ENCODE data around the gene TGFA. TPM values are rescaled to one million over a fixed set of nuclear protein-coding genes. Genes with fewer than 3 reads are reported as not detected.

The TGFA gene
- total RNA-seq, 4 donors from 2014 or later: 10.7 to 51.3 (median 33.7) TPM

DNA sequence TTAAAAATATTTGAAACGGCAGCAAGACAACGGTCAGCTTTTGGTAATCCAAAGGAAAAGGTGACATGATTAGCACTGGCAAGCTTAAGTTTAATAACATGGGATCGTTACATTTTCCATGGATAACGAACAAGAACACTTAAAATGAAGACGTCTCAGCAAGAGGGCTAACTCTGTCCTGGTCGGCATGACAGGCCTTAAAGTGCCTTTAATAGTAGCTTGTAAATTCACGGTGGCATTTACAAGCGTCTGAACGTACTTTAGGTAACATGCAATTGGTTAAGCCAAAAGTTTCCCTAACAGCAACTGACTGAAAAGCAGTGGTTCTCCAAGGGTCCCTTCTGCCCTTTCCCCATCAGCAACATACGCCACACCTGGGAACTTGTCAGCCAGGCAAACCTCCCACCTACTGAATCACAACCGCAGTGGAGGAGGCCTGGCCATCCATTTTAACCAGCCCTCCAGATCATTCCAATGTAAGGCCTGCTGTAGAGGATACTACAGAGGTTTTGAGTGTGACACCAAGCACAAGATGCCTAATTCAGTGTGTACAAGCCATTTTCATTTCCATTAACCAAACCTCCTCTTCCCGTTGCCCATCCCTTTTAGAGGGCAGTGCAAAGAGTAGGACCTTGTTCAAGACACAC is 4.4 kb downstream of the TGFA start:
- H3K4me1 ChIP-seq: peaks cover 0 to 14% (median 4%) of the 10 kb centered on the region in 4 donors
- 67 to 78% methylated on average over 10 to 12 of the region's 12 CpGs for WGBS, 2 donors (ENCODE audit: low coverage in 1 of 2)
- intact Hi-C loops (cut with DNase I; ENCODE audit: low total_unique reads): no loop called here
- TF ChIP-seq EP300 (IDR thresholded peaks at IDR 0.05; ENCODE audit: low read depth) (no peak), POLR2AphosphoS5 (IDR thresholded peaks at IDR 0.05) (no peak), POLR2A (IDR thresholded peaks at IDR 0.05) (no peak)
- TF ChIP-seq, protein P1, sequence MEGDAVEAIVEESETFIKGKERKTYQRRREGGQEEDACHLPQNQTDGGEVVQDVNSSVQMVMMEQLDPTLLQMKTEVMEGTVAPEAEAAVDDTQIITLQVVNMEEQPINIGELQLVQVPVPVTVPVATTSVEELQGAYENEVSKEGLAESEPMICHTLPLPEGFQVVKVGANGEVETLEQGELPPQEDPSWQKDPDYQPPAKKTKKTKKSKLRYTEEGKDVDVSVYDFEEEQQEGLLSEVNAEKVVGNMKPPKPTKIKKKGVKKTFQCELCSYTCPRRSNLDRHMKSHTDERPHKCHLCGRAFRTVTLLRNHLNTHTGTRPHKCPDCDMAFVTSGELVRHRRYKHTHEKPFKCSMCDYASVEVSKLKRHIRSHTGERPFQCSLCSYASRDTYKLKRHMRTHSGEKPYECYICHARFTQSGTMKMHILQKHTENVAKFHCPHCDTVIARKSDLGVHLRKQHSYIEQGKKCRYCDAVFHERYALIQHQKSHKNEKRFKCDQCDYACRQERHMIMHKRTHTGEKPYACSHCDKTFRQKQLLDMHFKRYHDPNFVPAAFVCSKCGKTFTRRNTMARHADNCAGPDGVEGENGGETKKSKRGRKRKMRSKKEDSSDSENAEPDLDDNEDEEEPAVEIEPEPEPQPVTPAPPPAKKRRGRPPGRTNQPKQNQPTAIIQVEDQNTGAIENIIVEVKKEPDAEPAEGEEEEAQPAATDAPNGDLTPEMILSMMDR (IDR thresholded peaks at IDR 0.05): no peak
- no peaks in the 10 kb centered on the region for H3K36me3 ChIP-seq
- no peak overlapping the region for H3K27ac ChIP-seq
- no peaks in the 10 kb centered on the region for H3K9me3 ChIP-seq
- DNase-seq: no peak
- in situ Hi-C loops (cut with MboI; ENCODE audit: low pct_ligation_motif_present in 1 of 4, low pct_unique_long_range_greater_than_20kb in 1 of 4, low sequenced_read_pairs in 3 of 4): no loop called here
- H3K4me3 ChIP-seq: no peak overlapping the region
- peaks cover 16% of the 10 kb centered on the region for H3K27me3 ChIP-seq

DNA sequence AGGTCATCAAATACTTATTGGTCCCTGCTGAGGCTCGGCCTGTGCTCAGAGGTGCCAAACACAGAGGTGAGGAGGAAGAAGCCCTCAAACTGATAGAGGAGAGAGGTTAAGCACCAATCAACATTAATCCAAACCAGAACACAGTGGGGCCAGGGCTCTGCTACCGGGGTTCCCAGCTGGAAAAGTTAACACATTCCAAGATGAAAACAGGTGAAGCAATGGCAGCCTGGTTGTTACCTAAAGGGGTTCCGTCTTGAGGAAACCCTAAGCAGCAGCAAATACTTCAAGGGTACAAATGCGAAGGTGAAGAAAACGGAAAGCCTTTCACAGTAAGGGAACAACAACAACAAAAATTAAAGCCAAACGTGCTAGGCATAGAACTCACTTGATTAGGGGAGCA is 5.4 kb downstream of the TGFA start:
- Histone ChIP-seq H3K36me3 (no peaks in the 10 kb centered on the region), H3K4me3 (no peak overlapping the region), H3K27ac (no peak overlapping the region), H3K27me3 (peaks cover 10% of the 10 kb centered on the region), H3K9me3 (no peaks in the 10 kb centered on the region), H3K4me1 (peaks cover 0 to 13% (median 3%) of the 10 kb centered on the region in 4 donors)
- intact Hi-C loops (cut with DNase I; ENCODE audit: low total_unique reads): no loop called here
- TF ChIP-seq POLR2AphosphoS5 (IDR thresholded peaks at IDR 0.05) (no peak), EP300 (IDR thresholded peaks at IDR 0.05; ENCODE audit: low read depth) (no peak), POLR2A (IDR thresholded peaks at IDR 0.05) (no peak)
- TF ChIP-seq, protein P1 (IDR thresholded peaks at IDR 0.05): no peak
- in situ Hi-C loops (cut with MboI; ENCODE audit: low pct_ligation_motif_present in 1 of 4, low pct_unique_long_range_greater_than_20kb in 1 of 4, low sequenced_read_pairs in 3 of 4): no loop called here
- no peak for DNase-seq
- 85 to 89% methylated on average over 5 to 6 of the region's 6 CpGs for WGBS, 2 donors (ENCODE audit: low coverage in 1 of 2)

DNA sequence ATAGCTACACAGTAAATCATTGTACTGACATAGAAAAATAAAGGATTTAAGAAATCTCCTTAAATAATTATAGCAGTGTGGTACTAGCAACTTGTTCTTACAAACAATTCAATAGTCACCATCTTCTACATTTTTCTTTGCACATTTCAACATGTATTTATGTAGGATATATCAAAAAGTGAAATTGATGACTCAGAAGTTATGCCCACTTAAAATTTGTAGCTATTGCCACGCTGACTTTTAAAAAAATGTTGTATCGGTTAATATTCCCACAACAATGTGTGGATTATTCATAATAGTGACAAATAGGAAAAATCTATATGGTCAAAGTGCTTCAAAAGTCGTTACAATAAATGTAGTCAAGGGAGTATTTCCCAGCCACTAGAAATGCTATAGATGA is 6.7 kb downstream of the TGFA start:
- H3K4me1 ChIP-seq: peaks cover 0 to 8% (median 1%) of the 10 kb centered on the region in 4 donors
- H3K36me3 ChIP-seq: no peaks in the 10 kb centered on the region
- no peaks in the 10 kb centered on the region for H3K9me3 ChIP-seq
- TF ChIP-seq EP300 (IDR thresholded peaks at IDR 0.05; ENCODE audit: low read depth) (no peak), POLR2A (IDR thresholded peaks at IDR 0.05) (no peak), POLR2AphosphoS5 (IDR thresholded peaks at IDR 0.05) (no peak)
- TF ChIP-seq, protein P1 (IDR thresholded peaks at IDR 0.05): no peak
- intact Hi-C loops (cut with DNase I; ENCODE audit: low total_unique reads): no loop called here
- H3K27ac ChIP-seq: no peak overlapping the region
- DNase-seq: no peak
- WGBS, 2 donors (ENCODE audit: low coverage in 1 of 2): 78 to 89% methylated on average over 3 of the region's 3 CpGs
- no peak overlapping the region for H3K4me3 ChIP-seq
- no peaks in the 10 kb centered on the region for H3K27me3 ChIP-seq
- in situ Hi-C loops (cut with MboI; ENCODE audit: low pct_ligation_motif_present in 1 of 4, low pct_unique_long_range_greater_than_20kb in 1 of 4, low sequenced_read_pairs in 3 of 4): no loop called here

DNA sequence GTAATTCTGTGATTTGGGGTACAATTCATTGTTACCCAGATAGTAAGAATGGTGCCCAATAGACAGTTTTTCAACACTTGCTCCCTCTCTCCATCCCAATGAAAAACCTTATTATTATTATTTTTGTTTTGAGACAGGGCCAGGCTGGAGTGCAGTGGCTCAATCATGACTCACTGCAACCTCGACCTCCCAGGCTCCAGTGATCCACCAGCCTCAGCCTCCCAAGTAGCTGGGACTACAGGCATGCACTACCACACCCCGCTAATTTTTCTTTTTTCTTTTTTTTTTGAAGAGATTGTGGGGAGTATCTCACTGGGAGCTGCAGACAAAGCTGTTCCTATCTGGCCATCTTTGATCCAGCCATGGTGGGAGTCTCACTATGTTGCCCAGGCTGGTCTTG is 7.2 kb downstream of the TGFA start:
- Histone ChIP-seq H3K27ac (no peak overlapping the region), H3K4me3 (no peak overlapping the region), H3K27me3 (no peaks in the 10 kb centered on the region), H3K36me3 (no peaks in the 10 kb centered on the region), H3K4me1 (peaks cover 0 to 3% (median 0%) of the 10 kb centered on the region in 4 donors), H3K9me3 (no peaks in the 10 kb centered on the region)
- intact Hi-C loops (cut with DNase I; ENCODE audit: low total_unique reads) (no loop called here), in situ Hi-C loops (cut with MboI; ENCODE audit: low pct_ligation_motif_present in 1 of 4, low pct_unique_long_range_greater_than_20kb in 1 of 4, low sequenced_read_pairs in 3 of 4) (no loop called here)
- WGBS, 2 donors (ENCODE audit: low coverage in 1 of 2): 80% methylated on average over 2 of the region's 2 CpGs; no CpG with 5 or more reads in 1 of the 2 donors
- no peak for TF ChIP-seq POLR2A (IDR thresholded peaks at IDR 0.05)
- TF ChIP-seq, protein P1 (IDR thresholded peaks at IDR 0.05): no peak
- TF ChIP-seq POLR2AphosphoS5 (IDR thresholded peaks at IDR 0.05): no peak
- TF ChIP-seq EP300 (IDR thresholded peaks at IDR 0.05; ENCODE audit: low read depth): no peak
- no peak for DNase-seq

All from transverse colon (tissue), 4 donors.